ENCODE results near the gene SIAH1. TPM values are rescaled to one million over a fixed set of nuclear protein-coding genes. Genes with fewer than 3 reads are reported as not detected.

SIAH1 gene
- total and polyA plus RNA-seq, 12 donors, result 10.1 to 17.2 (median 14.5) TPM

GRCh38 chr16:48334325-48334724, 50.9 kb downstream of the SIAH1 start:
- no peak for DNase-seq
- peaks cover 0 to 65% (median 21%) of the 10 kb centered on the region in 9 donors for H3K36me3 ChIP-seq

GRCh38 chr16:48332978-48333377, 52.2 kb downstream of the SIAH1 start:
- H3K9me3 ChIP-seq, result no peaks in the 10 kb centered on the region
- 94 to 97% methylated on average over 5 of the region's 5 CpGs for WGBS, 2 donors
- DNase-seq (no peak), ATAC-seq (no peak)
- intact Hi-C loops (cut with DNase I), result no loop called here
- peaks cover 0 to 24% (median 9%) of the 10 kb centered on the region in 9 donors for H3K4me1 ChIP-seq
- H3K27ac ChIP-seq, result no peak overlapping the region
- no peaks in the 10 kb centered on the region for H3K27me3 ChIP-seq
- peaks cover 0 to 61% (median 21%) of the 10 kb centered on the region in 9 donors for H3K36me3 ChIP-seq
- H3K4me3 ChIP-seq, result no peak overlapping the region
- no peak for TF ChIP-seq CTCF (IDR thresholded peaks at IDR 0.05)

More at GRCh38 chr16:48334325-48334724, 50.9 kb downstream of the SIAH1 start:
- Histone ChIP-seq H3K4me3 (no peak overlapping the region), H3K4me1 (peaks cover 0 to 18% (median 4%) of the 10 kb centered on the region in 9 donors), H3K27ac (no peak overlapping the region), H3K9me3 (no peaks in the 10 kb centered on the region), H3K27me3 (no peaks in the 10 kb centered on the region)
- 90 to 94% methylated on average over 9 of the region's 9 CpGs for WGBS, 2 donors
- intact Hi-C loops (cut with DNase I), result no loop called here
- no peak for TF ChIP-seq CTCF (IDR thresholded peaks at IDR 0.05)
- ATAC-seq, result no peak

GRCh38 chr16:48330841-48331192, 54.4 kb downstream of the SIAH1 start:
- intact Hi-C loops (cut with DNase I), result no loop called here

GRCh38 chr16:48330189-48330840, 54.9 kb downstream of the SIAH1 start:
- no peaks in the 10 kb centered on the region for H3K27me3 ChIP-seq
- no peak overlapping the region for H3K4me3 ChIP-seq
- peak in 1 of 8 donors; percentile 51 for ATAC-seq
- H3K9me3 ChIP-seq, result no peaks in the 10 kb centered on the region
- peaks cover 0 to 35% (median 14%) of the 10 kb centered on the region in 9 donors for H3K36me3 ChIP-seq
- no peak for DNase-seq
- no peak for TF ChIP-seq CTCF (IDR thresholded peaks at IDR 0.05)
- peaks cover 0 to 35% (median 19%) of the 10 kb centered on the region in 9 donors for H3K4me1 ChIP-seq
- intact Hi-C loops (cut with DNase I), result no loop called here
- no peak overlapping the region for H3K27ac ChIP-seq
- WGBS, 2 donors, result 95 to 100% methylated on average over 2 of the region's 2 CpGs

More at GRCh38 chr16:48330841-48331192, 54.4 kb downstream of the SIAH1 start:
- WGBS, 2 donors, result 34 to 38% methylated on average over 3 of the region's 3 CpGs
- Histone ChIP-seq H3K4me1 (peaks cover 0 to 35% (median 19%) of the 10 kb centered on the region in 9 donors), H3K9me3 (no peaks in the 10 kb centered on the region), H3K27me3 (no peaks in the 10 kb centered on the region), H3K36me3 (peaks cover 0 to 39% (median 18%) of the 10 kb centered on the region in 9 donors), H3K4me3 (no peak overlapping the region), H3K27ac (no peak overlapping the region)
- DNase-seq (no peak), ATAC-seq (peak in 5 of 8 donors; percentile 44 to 68 (median 57))
- TF ChIP-seq CTCF (IDR thresholded peaks at IDR 0.05), result no peak
